ENCODE measurements around the gene MRM1. TPM values are rescaled to one million over a fixed set of nuclear protein-coding genes. Genes with fewer than 3 reads are reported as not detected.
A peak's percentile ranks its signal among the peaks of the same experiment; 100 is the strongest.

Gene MRM1
- total and polyA plus RNA-seq, 2 experiments from 2014 or later: 7.6 to 20.4 TPM

DNA sequence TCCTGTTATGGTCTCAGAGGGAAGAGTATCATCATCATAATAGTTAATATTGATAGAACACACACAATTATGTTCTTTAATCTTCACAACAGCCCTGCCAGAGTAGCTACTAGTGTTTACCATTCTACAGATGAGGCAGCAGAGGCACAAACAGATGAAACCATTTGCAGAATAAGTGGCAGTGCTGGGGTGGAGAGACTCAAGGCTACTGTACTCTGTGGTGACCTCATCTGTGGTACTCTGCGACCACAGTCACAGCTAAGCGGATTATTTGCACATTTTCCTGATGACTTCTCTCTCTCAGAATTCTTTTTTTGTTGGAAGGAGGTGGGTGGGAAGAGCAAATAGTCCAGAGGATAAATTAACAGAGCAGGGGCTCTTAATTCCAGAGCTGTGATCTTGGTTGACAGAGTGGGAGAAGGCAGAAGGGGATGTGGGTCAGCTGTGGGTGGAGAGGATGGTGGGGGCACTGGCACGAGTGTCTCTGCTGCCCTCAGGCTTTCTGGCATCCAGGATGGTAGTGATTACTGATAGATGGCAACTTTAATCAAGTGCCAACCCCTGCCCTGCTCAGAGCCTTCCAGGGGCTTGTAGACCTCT, 41.8 kb downstream of the MRM1 start:
- Histone ChIP-seq H3K9me2 (ENCODE audit: insufficient read depth) (no peaks in the 10 kb centered on the region), H3K4me2 (no peak overlapping the region), H3K79me2 (replicated peaks; ENCODE audit: insufficient read depth) (no peaks in the 10 kb centered on the region), H3K27me3 (ENCODE audit: insufficient read depth) (peaks cover 66% of the 10 kb centered on the region), H3K4me1 (ENCODE audit: insufficient read depth) (peaks cover 17% of the 10 kb centered on the region; the same call in 1 of the 2 replicates), H3K27ac (ENCODE audit: low read depth) (no peak overlapping the region), H3F3A (replicated peaks; ENCODE audit: low read depth) (peaks cover 11% of the 10 kb centered on the region), H2AFZ (no peak overlapping the region), H3K36me3 (ENCODE audit: insufficient read depth) (no peaks in the 10 kb centered on the region), H3K4me3 (no peak overlapping the region), H4K20me1 (replicated peaks; ENCODE audit: insufficient read depth) (no peaks in the 10 kb centered on the region; the same call in 1 of the 2 replicates)
- ATAC-seq (no peak), DNase-seq (ENCODE audit: low spot score) (no peak)
- Mint-ChIP-seq H3K9me3 (no peaks in the 10 kb centered on the region), H3K4me1 (peaks cover 31% of the 10 kb centered on the region), H3K27ac (no peak overlapping the region), H3K27me3 (ENCODE audit: insufficient read depth, low read depth, poor library complexity) (peaks cover 55% of the 10 kb centered on the region), H3K36me3 (ENCODE audit: low read depth) (no peaks in the 10 kb centered on the region), H3K4me3 (peak overlapping the region; percentile 76; the same call in 2 of the 3 replicates)
- TF ChIP-seq EZH2 (IDR thresholded peaks at IDR 0.05; ENCODE audit: low read depth, unreplicated experiment): no peak

DNA sequence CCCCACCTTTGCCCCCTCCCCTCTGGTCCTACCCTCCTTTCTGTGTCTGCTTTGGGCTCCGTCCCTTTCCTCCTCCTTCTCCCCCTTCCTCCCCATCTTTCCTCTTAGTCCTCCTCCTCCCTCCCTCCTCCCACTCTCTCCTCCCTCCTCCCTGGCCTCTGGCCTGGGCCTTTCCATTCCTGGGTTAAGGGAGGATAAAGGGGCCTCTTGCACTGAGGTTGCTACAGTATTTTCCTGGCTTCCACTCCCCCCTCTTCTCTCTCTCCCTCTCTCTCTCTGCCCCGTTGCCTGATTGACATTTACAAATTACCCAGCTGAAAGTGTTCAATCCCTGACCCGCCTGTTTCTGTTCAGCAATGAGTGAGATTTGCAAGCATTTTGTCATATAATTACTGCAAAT, 44.0 kb downstream of the MRM1 start:
- Histone ChIP-seq H3K4me2 (0 out of 2 replicates have a peak overlapping the region, but pooled peaks have one; percentile 32), H3F3A (replicated peaks; ENCODE audit: low read depth) (peaks cover 11% of the 10 kb centered on the region), H4K20me1 (replicated peaks; ENCODE audit: insufficient read depth) (no peaks in the 10 kb centered on the region), H3K4me1 (ENCODE audit: insufficient read depth) (peaks cover 14% of the 10 kb centered on the region; the same call in 1 of the 2 replicates), H3K27ac (ENCODE audit: low read depth) (no peak overlapping the region), H3K79me2 (replicated peaks; ENCODE audit: insufficient read depth) (no peaks in the 10 kb centered on the region), H3K4me3 (no peak overlapping the region), H3K27me3 (ENCODE audit: insufficient read depth) (peaks cover 46% of the 10 kb centered on the region), H3K9me2 (ENCODE audit: insufficient read depth) (no peaks in the 10 kb centered on the region), H3K36me3 (ENCODE audit: insufficient read depth) (no peaks in the 10 kb centered on the region), H2AFZ (no peak overlapping the region)
- peaks cover 30% of the 10 kb centered on the region for H3K4me1 Mint-ChIP-seq
- no peak overlapping the region for H3K4me3 Mint-ChIP-seq
- no peaks in the 10 kb centered on the region for H3K36me3 Mint-ChIP-seq (ENCODE audit: low read depth)
- ATAC-seq: no peak
- DNase-seq (ENCODE audit: low spot score): no peak
- TF ChIP-seq, protein P1, sequence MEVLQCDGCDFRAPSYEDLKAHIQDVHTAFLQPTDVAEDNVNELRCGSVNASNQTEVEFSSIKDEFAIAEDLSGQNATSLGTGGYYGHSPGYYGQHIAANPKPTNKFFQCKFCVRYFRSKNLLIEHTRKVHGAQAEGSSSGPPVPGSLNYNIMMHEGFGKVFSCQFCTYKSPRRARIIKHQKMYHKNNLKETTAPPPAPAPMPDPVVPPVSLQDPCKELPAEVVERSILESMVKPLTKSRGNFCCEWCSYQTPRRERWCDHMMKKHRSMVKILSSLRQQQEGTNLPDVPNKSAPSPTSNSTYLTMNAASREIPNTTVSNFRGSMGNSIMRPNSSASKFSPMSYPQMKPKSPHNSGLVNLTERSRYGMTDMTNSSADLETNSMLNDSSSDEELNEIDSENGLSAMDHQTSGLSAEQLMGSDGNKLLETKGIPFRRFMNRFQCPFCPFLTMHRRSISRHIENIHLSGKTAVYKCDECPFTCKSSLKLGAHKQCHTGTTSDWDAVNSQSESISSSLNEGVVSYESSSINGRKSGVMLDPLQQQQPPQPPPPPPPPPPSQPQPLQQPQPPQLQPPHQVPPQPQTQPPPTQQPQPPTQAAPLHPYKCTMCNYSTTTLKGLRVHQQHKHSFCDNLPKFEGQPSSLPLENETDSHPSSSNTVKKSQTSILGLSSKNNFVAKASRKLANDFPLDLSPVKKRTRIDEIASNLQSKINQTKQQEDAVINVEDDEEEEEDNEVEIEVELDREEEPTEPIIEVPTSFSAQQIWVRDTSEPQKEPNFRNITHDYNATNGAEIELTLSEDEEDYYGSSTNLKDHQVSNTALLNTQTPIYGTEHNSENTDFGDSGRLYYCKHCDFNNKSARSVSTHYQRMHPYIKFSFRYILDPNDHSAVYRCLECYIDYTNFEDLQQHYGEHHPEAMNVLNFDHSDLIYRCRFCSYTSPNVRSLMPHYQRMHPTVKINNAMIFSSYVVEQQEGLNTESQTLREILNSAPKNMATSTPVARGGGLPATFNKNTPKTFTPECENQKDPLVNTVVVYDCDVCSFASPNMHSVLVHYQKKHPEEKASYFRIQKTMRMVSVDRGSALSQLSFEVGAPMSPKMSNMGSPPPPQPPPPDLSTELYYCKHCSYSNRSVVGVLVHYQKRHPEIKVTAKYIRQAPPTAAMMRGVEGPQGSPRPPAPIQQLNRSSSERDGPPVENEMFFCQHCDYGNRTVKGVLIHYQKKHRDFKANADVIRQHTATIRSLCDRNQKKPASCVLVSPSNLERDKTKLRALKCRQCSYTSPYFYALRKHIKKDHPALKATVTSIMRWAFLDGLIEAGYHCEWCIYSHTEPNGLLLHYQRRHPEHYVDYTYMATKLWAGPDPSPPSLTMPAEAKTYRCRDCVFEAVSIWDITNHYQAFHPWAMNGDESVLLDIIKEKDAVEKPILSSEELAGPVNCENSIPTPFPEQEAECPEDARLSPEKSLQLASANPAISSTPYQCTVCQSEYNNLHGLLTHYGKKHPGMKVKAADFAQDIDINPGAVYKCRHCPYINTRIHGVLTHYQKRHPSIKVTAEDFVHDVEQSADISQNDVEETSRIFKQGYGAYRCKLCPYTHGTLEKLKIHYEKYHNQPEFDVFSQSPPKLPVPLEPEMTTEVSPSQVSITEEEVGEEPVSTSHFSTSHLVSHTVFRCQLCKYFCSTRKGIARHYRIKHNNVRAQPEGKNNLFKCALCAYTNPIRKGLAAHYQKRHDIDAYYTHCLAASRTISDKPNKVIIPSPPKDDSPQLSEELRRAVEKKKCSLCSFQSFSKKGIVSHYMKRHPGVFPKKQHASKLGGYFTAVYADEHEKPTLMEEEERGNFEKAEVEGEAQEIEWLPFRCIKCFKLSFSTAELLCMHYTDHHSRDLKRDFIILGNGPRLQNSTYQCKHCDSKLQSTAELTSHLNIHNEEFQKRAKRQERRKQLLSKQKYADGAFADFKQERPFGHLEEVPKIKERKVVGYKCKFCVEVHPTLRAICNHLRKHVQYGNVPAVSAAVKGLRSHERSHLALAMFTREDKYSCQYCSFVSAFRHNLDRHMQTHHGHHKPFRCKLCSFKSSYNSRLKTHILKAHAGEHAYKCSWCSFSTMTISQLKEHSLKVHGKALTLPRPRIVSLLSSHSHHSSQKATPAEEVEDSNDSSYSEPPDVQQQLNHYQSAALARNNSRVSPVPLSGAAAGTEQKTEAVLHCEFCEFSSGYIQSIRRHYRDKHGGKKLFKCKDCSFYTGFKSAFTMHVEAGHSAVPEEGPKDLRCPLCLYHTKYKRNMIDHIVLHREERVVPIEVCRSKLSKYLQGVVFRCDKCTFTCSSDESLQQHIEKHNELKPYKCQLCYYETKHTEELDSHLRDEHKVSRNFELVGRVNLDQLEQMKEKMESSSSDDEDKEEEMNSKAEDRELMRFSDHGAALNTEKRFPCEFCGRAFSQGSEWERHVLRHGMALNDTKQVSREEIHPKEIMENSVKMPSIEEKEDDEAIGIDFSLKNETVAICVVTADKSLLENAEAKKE (CRISPR knock-in tag; IDR thresholded peaks at IDR 0.05): no peak
- TF ChIP-seq POLR2AphosphoS5 (IDR thresholded peaks at IDR 0.05; ENCODE audit: low read depth) (no peak), CREB1 (CRISPR knock-in tag; IDR thresholded peaks at IDR 0.05; ENCODE audit: low read depth) (no peak)
- peaks cover 51% of the 10 kb centered on the region for H3K27me3 Mint-ChIP-seq (ENCODE audit: insufficient read depth, low read depth, poor library complexity)
- H3K9me3 Mint-ChIP-seq: no peaks in the 10 kb centered on the region
- H3K27ac Mint-ChIP-seq: no peak overlapping the region
